Muscle of leg (tissue), 11 donors: ENCODE measurements around the gene C8G. TPM values are rescaled to one million over a fixed set of nuclear protein-coding genes. Genes with fewer than 3 reads are reported as not detected.

Experiments
- DNase-seq: peaks from one replicate; pipeline ENCODE4 v3.0.0; 2013
- H3K27ac ChIP-seq: one replicate; pipeline ENCODE4 v1.5.1; 2013; ENCODE audit warnings: mild to moderate bottlenecking, low read length, control low read depth
- H3K27me3 ChIP-seq: one replicate; pipeline ENCODE4 v1.6.1; 2013; ENCODE audit warnings: low read length; ENCODE audit not compliant: control insufficient read depth, insufficient read depth
- H3K36me3 ChIP-seq: one replicate; pipeline ENCODE4 v1.6.1; 2013; ENCODE audit warnings: low read length; ENCODE audit not compliant: control insufficient read depth, insufficient read depth
- H3K4me1 ChIP-seq: one replicate; pipeline ENCODE4 v1.6.1; 2013; ENCODE audit warnings: low read length; ENCODE audit not compliant: control insufficient read depth, insufficient read depth
- H3K4me3 ChIP-seq: one replicate; pipeline ENCODE4 v1.5.1; 2013; ENCODE audit warnings: low read length, control low read depth
- H3K9me3 ChIP-seq: replicated peaks from 2 replicates; pipeline ENCODE4 v1.6.1; 2013; ENCODE audit warnings: low read depth, low read length; ENCODE audit not compliant: control insufficient read depth
- WGBS: methylation state at CpG from one replicate; pipeline ENCODE4 v1.1.5; 2013; ENCODE audit warnings: missing lambda C conversion rate; ENCODE audit not compliant: insufficient coverage; 5-methylcytosine and 5-hydroxymethylcytosine counted together
- polyA plus RNA-seq, 8 donors: library from polyadenylated mRNA; unstranded; fragments of 120-200 nt; gene quantifications; one replicate each; pipeline versions ENCODE4 v1.2.1 to v1.2.3, GENCODE V29; 2013; ENCODE audit warnings: inconsistent platforms in 1 of 8, low replicate concordance in 1 of 8; ENCODE audit not compliant: insufficient read length in 8 of 8, insufficient read depth in 1 of 8
- total RNA-seq: library from RNA; stranded (reverse); fragments of 120-200 nt; gene quantifications from one replicate; pipeline ENCODE4 v1.2.4, GENCODE V29; 2013

Gene C8G
- total and polyA plus RNA-seq, 9 donors, result 0.17 to 2.3 (median 0.72) TPM; not detected in 1

DNA sequence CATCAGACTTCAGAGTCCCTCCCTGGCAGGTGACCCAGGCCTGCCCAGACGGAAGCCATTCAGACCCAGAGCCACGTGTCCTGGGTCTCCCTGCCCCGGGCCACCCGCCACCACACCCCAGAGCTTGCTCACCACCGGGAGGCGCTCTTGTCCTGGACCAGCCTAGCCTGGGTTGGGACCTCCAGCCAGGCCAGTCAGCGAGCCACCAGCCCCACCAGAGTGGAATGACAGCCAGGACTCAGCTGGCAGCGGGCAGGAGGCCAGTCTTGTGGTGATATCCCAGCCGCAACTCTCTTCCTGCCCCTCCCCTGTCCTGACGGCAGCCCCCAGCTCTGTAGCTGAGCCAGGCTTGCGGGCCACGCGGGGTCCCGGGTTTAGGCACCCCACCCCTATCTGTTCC, 30.6 kb downstream of the C8G start:
- WGBS, result 51% methylated on average over 7 of the region's 14 CpGs
- peaks cover 37% of the 10 kb centered on the region for H3K4me1 ChIP-seq
- H3K9me3 ChIP-seq, result no peaks in the 10 kb centered on the region
- no peak overlapping the region for H3K27ac ChIP-seq
- H3K4me3 ChIP-seq, result no peak overlapping the region
- DNase-seq, result peak; percentile 57
- peaks cover 3% of the 10 kb centered on the region for H3K27me3 ChIP-seq
- H3K36me3 ChIP-seq, result no peaks in the 10 kb centered on the region

DNA sequence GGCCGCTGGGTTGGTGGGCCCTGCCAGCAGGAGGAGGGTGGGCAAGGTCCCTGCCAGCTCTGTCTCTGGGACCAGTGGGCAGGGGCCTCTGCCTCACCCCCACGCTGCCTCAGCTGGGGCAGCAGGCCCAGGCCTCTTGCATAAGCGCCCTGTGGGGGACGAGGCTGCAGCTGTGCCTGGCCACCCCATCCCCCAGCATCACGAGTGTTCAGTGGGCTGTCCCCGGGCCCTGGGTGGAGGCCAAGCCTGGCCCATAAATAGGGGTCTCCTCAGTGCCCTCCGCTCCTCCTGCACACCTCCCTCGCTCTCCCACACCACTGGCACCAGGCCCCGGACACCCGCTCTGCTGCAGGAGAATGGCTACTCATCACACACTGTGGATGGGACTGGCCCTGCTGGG, 32.2 kb downstream of the C8G start, which contains the start of gene PTGDS:
TSS of gene PTGDS (plus strand) at position 282 of the 400 bp plus-strand sequence. CDS start at position 357, 75 bp downstream.
- peaks cover 8% of the 10 kb centered on the region for H3K27me3 ChIP-seq
- H3K4me3 ChIP-seq, result peak within 1 kb of the TSS; percentile 37
- 59% methylated on average over 9 of the region's 10 CpGs for WGBS
- H3K27ac ChIP-seq, result no peak within 1 kb of the TSS
- peaks cover 37% of the 10 kb centered on the region for H3K4me1 ChIP-seq
- no peaks in the 10 kb centered on the region for H3K9me3 ChIP-seq
- peak; percentile 71 for DNase-seq
- H3K36me3 ChIP-seq, result no peaks in the 10 kb centered on the region

DNA sequence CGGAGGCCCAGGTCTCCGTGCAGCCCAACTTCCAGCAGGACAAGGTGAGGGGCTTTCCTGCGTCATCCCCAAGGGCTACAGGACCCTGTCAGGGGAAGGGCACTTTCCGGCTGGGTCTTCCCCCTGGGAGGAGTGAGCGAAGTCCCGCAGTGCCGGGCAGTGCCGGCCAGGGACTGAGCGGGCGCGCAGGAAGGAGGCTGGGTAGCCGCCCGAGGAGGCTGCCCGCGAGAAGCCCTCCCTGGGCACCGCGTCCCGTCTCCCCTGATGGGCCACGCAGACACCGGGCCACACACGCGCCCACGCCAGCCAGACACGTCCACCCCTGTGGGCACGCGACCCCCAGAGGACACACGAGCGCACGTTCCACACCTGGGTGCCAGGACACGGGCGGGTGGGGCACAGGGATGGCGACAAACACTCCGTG, 32.6 kb downstream of the C8G start:
- H3K27me3 ChIP-seq, result peaks cover 12% of the 10 kb centered on the region
- H3K36me3 ChIP-seq, result no peaks in the 10 kb centered on the region
- H3K9me3 ChIP-seq, result no peaks in the 10 kb centered on the region
- H3K4me1 ChIP-seq, result peaks cover 37% of the 10 kb centered on the region
- 8% methylated on average over 31 of the region's 33 CpGs for WGBS
- H3K4me3 ChIP-seq, result peak overlapping the region; percentile 37
- DNase-seq, result no peak
- no peak overlapping the region for H3K27ac ChIP-seq

DNA sequence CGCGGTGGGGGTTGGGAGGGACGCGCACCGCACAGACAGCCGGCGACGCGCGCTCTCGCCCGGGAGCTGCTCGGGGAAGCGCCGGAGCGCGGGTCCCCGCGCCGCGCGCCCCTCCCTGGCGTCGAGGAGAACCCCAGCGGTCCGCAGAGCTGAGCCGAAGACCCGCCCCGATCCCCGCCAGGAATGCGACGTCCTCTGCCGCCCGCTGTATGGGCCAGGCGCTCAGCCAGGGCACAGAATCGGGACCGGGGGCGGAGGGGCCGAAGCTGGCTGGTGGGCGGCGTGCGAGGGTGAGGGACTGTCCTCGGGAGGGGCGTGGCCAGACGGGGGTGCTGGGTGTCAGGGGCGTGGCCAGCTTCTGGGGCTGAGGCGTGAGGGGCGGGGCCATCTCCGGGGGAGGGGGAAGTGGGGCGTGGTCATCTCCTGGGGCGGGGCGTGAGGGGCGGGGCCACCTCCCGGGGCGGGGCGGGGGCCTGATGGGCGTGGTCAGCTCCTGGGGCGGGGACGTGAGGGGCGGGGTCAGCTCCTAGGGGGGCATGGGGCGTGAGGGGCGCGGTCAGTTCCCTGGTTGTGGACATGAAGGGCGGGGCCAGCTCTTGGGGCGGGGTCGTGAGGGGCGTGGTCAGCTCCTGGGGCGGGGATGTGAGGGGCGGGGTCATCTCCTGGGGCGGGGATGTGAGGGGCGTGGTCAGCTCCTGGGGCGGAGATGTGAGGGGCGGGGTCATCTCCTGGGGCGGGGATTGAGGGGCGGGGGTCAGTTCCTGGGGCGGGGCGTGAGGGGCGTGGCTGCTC, 33.2 kb downstream of the C8G start:
- WGBS, result under 1% methylated on average over 45 of the region's 78 CpGs
- Histone ChIP-seq H3K9me3 (no peaks in the 10 kb centered on the region), H3K4me1 (peaks cover 37% of the 10 kb centered on the region), H3K36me3 (no peaks in the 10 kb centered on the region), H3K27me3 (peaks cover 18% of the 10 kb centered on the region), H3K27ac (no peak overlapping the region), H3K4me3 (peak overlapping the region; percentile 37)
- DNase-seq, result peak; percentile 70

DNA sequence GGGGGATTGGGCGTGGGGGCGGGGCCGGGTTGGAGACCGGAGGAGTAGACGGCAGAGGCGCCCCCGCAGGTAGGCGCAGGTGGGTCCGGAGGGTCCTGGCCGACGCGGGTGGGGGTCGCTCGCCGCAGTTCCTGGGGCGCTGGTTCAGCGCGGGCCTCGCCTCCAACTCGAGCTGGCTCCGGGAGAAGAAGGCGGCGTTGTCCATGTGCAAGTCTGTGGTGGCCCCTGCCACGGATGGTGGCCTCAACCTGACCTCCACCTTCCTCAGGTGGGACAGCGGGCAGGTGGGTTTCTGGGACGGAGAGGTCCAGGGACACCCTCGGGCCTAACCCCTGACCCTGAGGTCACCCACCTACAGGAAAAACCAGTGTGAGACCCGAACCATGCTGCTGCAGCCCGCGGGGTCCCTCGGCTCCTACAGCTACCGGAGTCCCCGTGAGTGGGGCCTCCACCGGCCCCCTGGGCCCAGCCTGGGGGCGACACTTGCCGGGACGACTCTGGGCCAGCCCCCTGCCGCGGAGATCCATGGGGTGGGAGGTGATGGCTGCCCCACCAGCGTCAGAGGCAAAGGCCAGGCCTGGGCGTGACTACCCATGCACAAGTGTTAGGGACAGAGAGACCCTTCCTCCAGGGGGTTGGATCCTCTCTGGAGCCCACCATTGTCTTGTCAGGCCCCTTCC, 34.0 kb downstream of the C8G start:
- no peak for DNase-seq
- Histone ChIP-seq H3K27ac (no peak overlapping the region), H3K4me3 (no peak overlapping the region), H3K9me3 (no peaks in the 10 kb centered on the region), H3K27me3 (peaks cover 25% of the 10 kb centered on the region), H3K36me3 (no peaks in the 10 kb centered on the region), H3K4me1 (peaks cover 37% of the 10 kb centered on the region)
- 50% methylated on average over 28 of the region's 41 CpGs for WGBS

DNA sequence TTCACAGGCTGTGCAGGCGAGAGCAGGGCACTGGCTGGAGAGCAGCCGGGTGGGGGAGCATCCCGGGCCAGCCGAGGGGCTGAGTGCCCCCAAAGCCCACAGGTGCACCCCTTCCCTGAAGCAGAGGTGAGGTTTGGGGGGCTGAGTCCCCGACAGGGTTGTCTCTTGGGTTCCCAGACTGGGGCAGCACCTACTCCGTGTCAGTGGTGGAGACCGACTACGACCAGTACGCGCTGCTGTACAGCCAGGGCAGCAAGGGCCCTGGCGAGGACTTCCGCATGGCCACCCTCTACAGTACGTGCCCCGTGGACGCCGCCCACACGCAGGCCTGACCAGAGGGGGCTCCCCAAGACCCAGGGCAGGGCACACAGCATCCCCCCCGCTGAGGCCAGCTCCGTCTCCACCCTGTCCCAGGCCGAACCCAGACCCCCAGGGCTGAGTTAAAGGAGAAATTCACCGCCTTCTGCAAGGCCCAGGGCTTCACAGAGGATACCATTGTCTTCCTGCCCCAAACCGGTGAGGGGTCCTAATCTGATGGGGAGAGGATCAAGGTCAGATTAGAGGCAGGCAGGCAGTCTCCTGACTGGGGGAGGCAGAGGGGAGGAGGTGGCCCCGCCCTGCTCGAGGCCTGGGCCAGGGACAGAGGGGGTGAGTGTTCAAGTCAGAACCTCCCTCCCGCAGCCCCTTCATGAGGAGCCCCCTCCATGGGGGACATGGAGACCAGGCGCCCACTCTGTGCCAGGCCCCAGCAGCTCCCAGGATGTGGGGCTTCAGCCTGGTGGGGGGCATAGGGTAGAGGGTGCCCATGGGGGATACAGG, 34.9 kb downstream of the C8G start:
- Histone ChIP-seq H3K27me3 (peaks cover 35% of the 10 kb centered on the region), H3K36me3 (no peaks in the 10 kb centered on the region), H3K9me3 (no peaks in the 10 kb centered on the region), H3K4me1 (peaks cover 34% of the 10 kb centered on the region), H3K27ac (no peak overlapping the region), H3K4me3 (no peak overlapping the region)
- 78% methylated on average over 21 of the region's 26 CpGs for WGBS
- no peak for DNase-seq

DNA sequence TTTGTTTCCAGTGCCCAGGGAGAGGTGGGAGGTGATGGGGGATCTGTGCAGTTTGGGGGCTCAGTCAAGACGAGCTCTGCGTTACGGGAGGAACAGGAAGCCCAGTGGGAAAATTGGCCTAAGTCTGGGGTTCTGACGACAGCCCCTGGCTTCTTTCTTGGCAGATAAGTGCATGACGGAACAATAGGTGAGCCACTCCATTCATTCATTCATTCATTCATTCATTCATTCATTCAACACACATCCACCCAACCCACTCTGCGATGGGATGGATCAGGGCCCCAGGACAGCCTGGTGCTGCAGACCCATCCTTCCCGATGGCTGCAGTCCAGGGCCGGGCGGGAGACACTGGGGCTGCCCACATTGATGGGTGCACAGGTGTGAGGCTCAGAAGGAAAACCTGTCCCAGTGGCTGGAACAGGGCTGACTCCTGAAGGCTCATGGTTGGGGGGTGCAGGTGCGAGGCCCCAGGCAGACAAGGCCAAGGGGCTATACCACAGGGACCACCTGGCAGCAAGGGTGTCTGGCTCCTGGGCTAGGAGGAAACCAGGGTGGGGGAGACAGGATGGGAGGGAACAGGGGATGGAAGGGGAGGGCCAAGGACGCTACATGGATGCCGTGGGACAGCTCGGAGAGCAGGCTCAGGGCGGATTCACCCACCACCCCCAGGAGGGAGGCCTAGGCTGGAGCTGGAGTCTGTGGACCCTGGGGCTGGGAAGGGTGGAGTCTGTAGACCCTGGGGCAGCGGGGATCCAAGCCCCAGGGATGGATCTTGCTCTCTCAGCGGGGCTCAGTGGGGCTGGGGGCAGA, 35.8 kb downstream of the C8G start:
- DNase-seq, result no peak
- H3K4me1 ChIP-seq, result peaks cover 31% of the 10 kb centered on the region
- H3K9me3 ChIP-seq, result no peaks in the 10 kb centered on the region
- no peak overlapping the region for H3K27ac ChIP-seq
- no peak overlapping the region for H3K4me3 ChIP-seq
- peaks cover 44% of the 10 kb centered on the region for H3K27me3 ChIP-seq
- WGBS, result 87% methylated on average over 9 of the region's 16 CpGs
- no peaks in the 10 kb centered on the region for H3K36me3 ChIP-seq

DNA sequence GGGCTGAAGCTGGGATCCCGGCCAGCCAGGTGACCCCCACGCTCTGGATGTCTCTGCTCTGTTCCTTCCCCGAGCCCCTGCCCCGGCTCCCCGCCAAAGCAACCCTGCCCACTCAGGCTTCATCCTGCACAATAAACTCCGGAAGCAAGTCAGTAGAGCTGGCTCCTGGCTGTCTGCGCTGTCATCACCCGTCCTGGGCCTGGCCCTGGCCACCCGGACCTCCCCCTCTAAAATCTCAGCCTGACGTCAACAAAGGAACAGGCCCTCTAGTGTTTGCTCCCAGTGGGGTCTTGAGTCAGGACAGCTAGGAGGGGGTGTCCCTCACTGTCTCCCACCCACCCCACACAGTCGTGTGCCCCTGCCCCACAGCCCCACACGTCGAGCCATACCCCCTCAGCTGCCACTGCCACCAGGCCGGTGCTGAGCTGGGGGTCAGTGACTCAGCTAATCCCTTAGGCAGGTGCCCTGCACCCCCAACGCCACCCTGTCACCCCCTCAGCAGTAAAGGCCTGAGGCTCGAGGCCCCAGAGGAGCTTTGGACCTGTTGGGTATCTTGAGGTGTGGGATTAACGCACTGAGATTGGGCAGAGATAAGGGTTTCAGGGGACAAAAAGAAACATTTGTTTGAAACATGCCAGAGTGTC, 36.7 kb downstream of the C8G start:
- H3K4me1 ChIP-seq, result peaks cover 24% of the 10 kb centered on the region
- H3K27me3 ChIP-seq, result peaks cover 52% of the 10 kb centered on the region
- H3K27ac ChIP-seq, result no peak overlapping the region
- H3K4me3 ChIP-seq, result no peak overlapping the region
- no peak for DNase-seq
- H3K9me3 ChIP-seq, result no peaks in the 10 kb centered on the region
- 44% methylated on average over 9 of the region's 17 CpGs for WGBS
- no peaks in the 10 kb centered on the region for H3K36me3 ChIP-seq
